KMS-11 (cell line): ENCODE data around the gene VPS52.

Experiments used
- H2AFZ ChIP-seq: fragments of 200-600 bp; sonication (generic); 2 replicates; pipeline ENCODE4 v1.6.1; 2016; ENCODE audit warnings: antibody characterized with exemption, mixed run types, low read depth
- H3K27ac ChIP-seq: fragments of 200-600 bp; sonication (generic); 2 replicates; pipeline ENCODE4 v1.6.1; 2016; ENCODE audit warnings: mild to moderate bottlenecking, mixed run types
- H3K27me3 ChIP-seq: fragments of 200-600 bp; sonication (generic); 2 replicates; pipeline ENCODE4 v1.6.1; 2017; ENCODE audit warnings: mild to moderate bottlenecking, low read depth, mixed run types, moderate library complexity; ENCODE audit not compliant: insufficient read depth
- H3K36me3 ChIP-seq: fragments of 200-600 bp; sonication (generic); 2 replicates; pipeline ENCODE4 v1.6.1; 2017; ENCODE audit warnings: mild to moderate bottlenecking, mixed run types; ENCODE audit not compliant: insufficient read depth
- H3K4me1 ChIP-seq: fragments of 200-600 bp; sonication (generic); 2 replicates; pipeline ENCODE4 v1.6.1; 2016; ENCODE audit warnings: mild to moderate bottlenecking, low read depth, mixed run types; ENCODE audit not compliant: poor library complexity, severe bottlenecking
- H3K4me2 ChIP-seq: fragments of 200-600 bp; sonication (generic); 2 replicates; pipeline ENCODE4 v1.7.0; 2016; ENCODE audit warnings: mild to moderate bottlenecking, mixed run types
- H3K4me3 ChIP-seq: fragments of 200-600 bp; sonication (generic); IDR thresholded peaks from 2 replicates; pipeline ENCODE4 v1.6.1; 2017; ENCODE audit warnings: low read depth, low read length, mixed read lengths; ENCODE audit not compliant: insufficient read depth
- H3K79me2 ChIP-seq: fragments of 200-600 bp; sonication (generic); 2 replicates; pipeline ENCODE4 v1.6.1; 2016; ENCODE audit warnings: low read depth, mixed run types; ENCODE audit not compliant: insufficient read depth
- H3K9ac ChIP-seq: fragments of 200-600 bp; sonication (generic); 2 replicates; pipeline ENCODE4 v1.6.1; 2016; ENCODE audit warnings: mild to moderate bottlenecking, mixed run types
- H4K20me1 ChIP-seq: fragments of 200-600 bp; sonication (generic); 2 replicates; pipeline ENCODE4 v1.6.1; 2016; ENCODE audit warnings: mild to moderate bottlenecking, mixed run types; ENCODE audit not compliant: insufficient read depth
- CTCF ChIP-seq: fragments of 200-600 bp; sonication (generic); conservative IDR thresholded peaks from 2 replicates; pipeline ENCODE4 v1.6.1; 2017; ENCODE audit warnings: low read depth, mild to moderate bottlenecking, antibody characterized with exemption, low read length, moderate library complexity, mixed read lengths

VPS52 gene

GRCh38 chr6:33319939-33320314 lies 48.3 kb upstream of the VPS52 start:
- no peaks in the 10 kb centered on the region for H3K27me3 ChIP-seq
- no peaks in the 10 kb centered on the region; the same call in 1 of the 2 replicates for H3K36me3 ChIP-seq
- H3K4me2 ChIP-seq: no peak overlapping the region
- H3K27ac ChIP-seq: no peak overlapping the region
- no peaks in the 10 kb centered on the region for H4K20me1 ChIP-seq
- TF ChIP-seq CTCF: no peak
- peaks cover 36% of the 10 kb centered on the region for H3K4me1 ChIP-seq
- H3K79me2 ChIP-seq: peaks cover 29% of the 10 kb centered on the region; the same call in 1 of the 2 replicates
- no peak overlapping the region for H3K4me3 ChIP-seq
- no peak overlapping the region for H3K9ac ChIP-seq
- H2AFZ ChIP-seq: no peak overlapping the region

- Histone ChIP-seq H3K4me3 (no peak overlapping the region), H3K79me2 (peaks cover 29% of the 10 kb centered on the region; the same call in 1 of the 2 replicates), H3K9ac (peak overlapping the region; percentile 26; the same call in 1 of the 2 replicates), H3K4me2 (peak overlapping the region; percentile 48), H3K4me1 (peaks cover 37% of the 10 kb centered on the region), H3K27me3 (no peaks in the 10 kb centered on the region), H3K36me3 (no peaks in the 10 kb centered on the region; the same call in 1 of the 2 replicates), H2AFZ (no peak overlapping the region), H3K27ac (peak overlapping the region; percentile 33; the same call in 1 of the 2 replicates), H4K20me1 (no peaks in the 10 kb centered on the region)
- no peak for TF ChIP-seq CTCF
Observed at GRCh38 chr6:33318426-33319073, 46.9 kb upstream of the VPS52 start.

GRCh38 chr6:33317669-33318425 lies 46.2 kb upstream of the VPS52 start, which contains the start of gene ZBTB22:
TSS of gene ZBTB22 (minus strand) at chr6:33317744. CDS start at chr6:33316916, 828 bp downstream.
- H3K27me3 ChIP-seq: no peaks in the 10 kb centered on the region
- H3K4me3 ChIP-seq: no peak within 1 kb of the TSS
- H3K4me1 ChIP-seq: peaks cover 37% of the 10 kb centered on the region
- H3K9ac ChIP-seq: peak within 1 kb of the TSS; percentile 26; the same call in 1 of the 2 replicates
- no peak for TF ChIP-seq CTCF
- peak within 1 kb of the TSS; percentile 55; the same call in 1 of the 2 replicates for H2AFZ ChIP-seq
- peak within 1 kb of the TSS; percentile 48 for H3K4me2 ChIP-seq
- H3K27ac ChIP-seq: peak within 1 kb of the TSS; percentile 33; the same call in 1 of the 2 replicates
- no peaks in the 10 kb centered on the region for H4K20me1 ChIP-seq
- H3K36me3 ChIP-seq: no peaks in the 10 kb centered on the region; the same call in 1 of the 2 replicates
- H3K79me2 ChIP-seq: peaks cover 29% of the 10 kb centered on the region; the same call in 1 of the 2 replicates

GRCh38 chr6:33317419-33317668 lies 45.7 kb upstream of the VPS52 start:
- H3K4me1 ChIP-seq: peaks cover 37% of the 10 kb centered on the region
- no peaks in the 10 kb centered on the region; the same call in 1 of the 2 replicates for H3K36me3 ChIP-seq
- H3K79me2 ChIP-seq: peaks cover 25% of the 10 kb centered on the region; the same call in 1 of the 2 replicates
- no peaks in the 10 kb centered on the region for H4K20me1 ChIP-seq
- no peak overlapping the region for H3K9ac ChIP-seq
- H3K27me3 ChIP-seq: no peaks in the 10 kb centered on the region
- no peak for TF ChIP-seq CTCF
- no peak overlapping the region for H2AFZ ChIP-seq
- H3K4me3 ChIP-seq: no peak overlapping the region
- H3K27ac ChIP-seq: no peak overlapping the region
- no peak overlapping the region for H3K4me2 ChIP-seq
